ENCODE measurements around the gene MORN1. TPM values are rescaled to one million over a fixed set of nuclear protein-coding genes. Genes with fewer than 3 reads are reported as not detected.

The MORN1 gene
- total and polyA plus RNA-seq, 2 donors (not counting 3 experiments of a cell fraction or from before 2014, with no cell fraction given): 4.3 to 6.4 TPM

DNA sequence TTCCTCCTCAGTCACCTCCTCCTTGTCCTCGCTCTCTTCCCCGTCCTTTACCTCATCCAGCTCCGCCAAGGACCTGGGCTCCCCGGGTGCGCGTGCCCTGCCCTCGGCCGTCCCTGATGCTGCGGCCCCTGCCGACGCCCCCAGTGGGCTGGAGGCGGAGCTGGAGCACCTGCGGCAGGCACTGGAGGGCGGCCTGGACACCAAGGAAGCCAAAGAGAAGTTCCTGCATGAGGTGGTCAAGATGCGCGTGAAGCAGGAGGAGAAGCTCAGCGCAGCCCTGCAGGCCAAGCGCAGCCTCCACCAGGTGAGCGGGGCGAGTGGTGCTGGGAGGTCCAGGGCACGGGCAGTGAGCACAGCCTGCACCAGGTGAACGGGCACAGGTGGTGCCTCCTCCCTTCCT is 87.1 kb downstream of the MORN1 start:
- Histone ChIP-seq H3K27me3 (ENCODE audit: control insufficient read depth in 2 of 2, insufficient read depth in 2 of 2, low read length in 2 of 2) (no peaks in the 10 kb centered on the region), H3K4me3 (replicated peaks in 1 of 3; ENCODE audit: insufficient read depth in 1 of 3, low read depth in 1 of 3, low read length in 3 of 3) (no peak overlapping the region), H3K4me1 (ENCODE audit: control insufficient read depth, extremely low read depth, insufficient read depth, low read length) (peaks cover 24% of the 10 kb centered on the region), H2AFZ (ENCODE audit: low read depth, low read length) (no peak overlapping the region), H3K4me2 (ENCODE audit: insufficient read depth, low read length) (no peak overlapping the region), H3K36me3 (ENCODE audit: control insufficient read depth in 2 of 2, extremely low read depth in 1 of 2, insufficient read depth in 2 of 2, low read length in 2 of 2) (peaks cover 8 to 37% of the 10 kb centered on the region in 2 experiments), H3K9me1 (replicated peaks; ENCODE audit: control insufficient read depth, extremely low read depth, insufficient read depth, low read length) (no peaks in the 10 kb centered on the region), H4K20me1 (replicated peaks; ENCODE audit: control insufficient read depth, extremely low read depth, insufficient read depth, low read length) (no peaks in the 10 kb centered on the region), H3K27ac (ENCODE audit: insufficient read depth, low read depth, low read length) (no peak overlapping the region), H3K9me3 (replicated peaks; ENCODE audit: control insufficient read depth, insufficient read depth, low read length) (no peaks in the 10 kb centered on the region), H3K9ac (replicated peaks; ENCODE audit: extremely low read depth, insufficient read depth, low read length) (no peak overlapping the region), H3K79me2 (ENCODE audit: control insufficient read depth, insufficient read depth, low read length) (peaks cover 35% of the 10 kb centered on the region)
- no TSS peak for BruUV-seq (replicated peaks)
- no peak for FAIRE-seq
- intact Hi-C loops (cut with micrococcal nuclease) (no loop called here), dilution Hi-C loops (cut with MboI; ENCODE audit: extremely low pct_ligation_motif_present, low sequenced_read_pairs) (loop anchor here (10.0 kb wide), 1 partner anchor 89 kb away; no protein-coding TSS in a partner anchor)
- POLR2A ChIA-PET: no interaction called here
- TF ChIP-seq, protein P1, sequence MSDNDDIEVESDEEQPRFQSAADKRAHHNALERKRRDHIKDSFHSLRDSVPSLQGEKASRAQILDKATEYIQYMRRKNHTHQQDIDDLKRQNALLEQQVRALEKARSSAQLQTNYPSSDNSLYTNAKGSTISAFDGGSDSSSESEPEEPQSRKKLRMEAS (IDR thresholded peaks at IDR 0.05; ENCODE audit: insufficient read depth, insufficient read length): no peak
- CTCF ChIA-PET: no interaction called here
- no peak for DNase-seq (ENCODE audit: low read depth, low spot score)

DNA sequence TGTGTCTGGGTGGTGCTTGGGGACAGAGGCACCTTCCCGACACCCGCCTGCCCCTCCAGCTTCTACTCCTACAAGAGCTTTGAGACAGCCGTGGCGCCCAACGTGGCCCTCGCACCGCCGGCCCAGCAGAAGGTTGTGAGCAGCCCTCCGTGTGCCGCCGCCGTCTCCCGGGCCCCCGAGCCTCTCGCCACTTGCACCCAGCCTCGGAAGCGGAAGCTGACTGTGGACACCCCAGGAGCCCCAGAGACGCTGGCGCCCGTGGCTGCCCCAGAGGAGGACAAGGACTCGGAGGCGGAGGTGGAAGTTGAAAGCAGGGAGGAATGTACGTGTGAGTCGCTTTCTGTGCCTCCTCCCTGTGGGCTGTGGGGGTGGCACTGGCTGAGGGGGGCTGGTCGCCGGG is 87.6 kb downstream of the MORN1 start:
- Histone ChIP-seq H3K9me3 (replicated peaks; ENCODE audit: control insufficient read depth, insufficient read depth, low read length) (no peaks in the 10 kb centered on the region), H3K36me3 (ENCODE audit: control insufficient read depth in 2 of 2, extremely low read depth in 1 of 2, insufficient read depth in 2 of 2, low read length in 2 of 2) (peaks cover 8 to 35% of the 10 kb centered on the region in 2 experiments), H3K4me1 (ENCODE audit: control insufficient read depth, extremely low read depth, insufficient read depth, low read length) (peaks cover 26% of the 10 kb centered on the region), H3K9ac (replicated peaks; ENCODE audit: extremely low read depth, insufficient read depth, low read length) (no peak overlapping the region), H3K4me2 (ENCODE audit: insufficient read depth, low read length) (no peak overlapping the region), H3K27me3 (ENCODE audit: control insufficient read depth in 2 of 2, insufficient read depth in 2 of 2, low read length in 2 of 2) (no peaks in the 10 kb centered on the region), H4K20me1 (replicated peaks; ENCODE audit: control insufficient read depth, extremely low read depth, insufficient read depth, low read length) (no peaks in the 10 kb centered on the region), H3K79me2 (ENCODE audit: control insufficient read depth, insufficient read depth, low read length) (peaks cover 40% of the 10 kb centered on the region), H3K27ac (ENCODE audit: insufficient read depth, low read depth, low read length) (no peak overlapping the region), H3K4me3 (replicated peaks in 1 of 3; ENCODE audit: insufficient read depth in 1 of 3, low read depth in 1 of 3, low read length in 3 of 3) (no peak overlapping the region), H2AFZ (ENCODE audit: low read depth, low read length) (no peak overlapping the region), H3K9me1 (replicated peaks; ENCODE audit: control insufficient read depth, extremely low read depth, insufficient read depth, low read length) (no peaks in the 10 kb centered on the region)
- TF ChIP-seq MYC (IDR thresholded peaks at IDR 0.05; ENCODE audit: low read depth, low read length): no peak
- TF ChIP-seq FOS (IDR thresholded peaks at IDR 0.05; ENCODE audit: borderline replicate concordance, insufficient read depth, low read length): no peak
- TF ChIP-seq, protein P1 (IDR thresholded peaks at IDR 0.05; ENCODE audit: insufficient read depth, insufficient read length): no peak
- TF ChIP-seq GATA2 (IDR thresholded peaks at IDR 0.05; ENCODE audit: insufficient read depth, insufficient read length, low read depth, low read length): no peak
- TF ChIP-seq, protein P2, sequence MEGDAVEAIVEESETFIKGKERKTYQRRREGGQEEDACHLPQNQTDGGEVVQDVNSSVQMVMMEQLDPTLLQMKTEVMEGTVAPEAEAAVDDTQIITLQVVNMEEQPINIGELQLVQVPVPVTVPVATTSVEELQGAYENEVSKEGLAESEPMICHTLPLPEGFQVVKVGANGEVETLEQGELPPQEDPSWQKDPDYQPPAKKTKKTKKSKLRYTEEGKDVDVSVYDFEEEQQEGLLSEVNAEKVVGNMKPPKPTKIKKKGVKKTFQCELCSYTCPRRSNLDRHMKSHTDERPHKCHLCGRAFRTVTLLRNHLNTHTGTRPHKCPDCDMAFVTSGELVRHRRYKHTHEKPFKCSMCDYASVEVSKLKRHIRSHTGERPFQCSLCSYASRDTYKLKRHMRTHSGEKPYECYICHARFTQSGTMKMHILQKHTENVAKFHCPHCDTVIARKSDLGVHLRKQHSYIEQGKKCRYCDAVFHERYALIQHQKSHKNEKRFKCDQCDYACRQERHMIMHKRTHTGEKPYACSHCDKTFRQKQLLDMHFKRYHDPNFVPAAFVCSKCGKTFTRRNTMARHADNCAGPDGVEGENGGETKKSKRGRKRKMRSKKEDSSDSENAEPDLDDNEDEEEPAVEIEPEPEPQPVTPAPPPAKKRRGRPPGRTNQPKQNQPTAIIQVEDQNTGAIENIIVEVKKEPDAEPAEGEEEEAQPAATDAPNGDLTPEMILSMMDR (IDR thresholded peaks at IDR 0.05; ENCODE audit: extremely low read depth in 1 of 2, insufficient read depth in 1 of 2, low read depth in 1 of 2, low read length in 2 of 2): no peak
- no peak for TF ChIP-seq EZH2 (IDR thresholded peaks at IDR 0.05; ENCODE audit: borderline replicate concordance, low read depth, low read length, severe bottlenecking)
- no peak for TF ChIP-seq JUN (IDR thresholded peaks at IDR 0.05; ENCODE audit: borderline replicate concordance, insufficient read depth, insufficient read length, low read depth)
- no peak for TF ChIP-seq POLR2AphosphoS5 (IDR thresholded peaks at IDR 0.05; ENCODE audit: insufficient read depth, low read depth, low read length)
- no peak for TF ChIP-seq POLR2A (IDR thresholded peaks at IDR 0.05; ENCODE audit: low read depth, low read length)
- dilution Hi-C loops (cut with MboI; ENCODE audit: extremely low pct_ligation_motif_present, low sequenced_read_pairs) (loop anchor here (10.0 kb wide), 1 partner anchor 89 kb away; no protein-coding TSS in a partner anchor), intact Hi-C loops (cut with micrococcal nuclease) (no loop called here)
- ChIA-PET CTCF (interaction anchor here (0.9 to 1.6 kb wide), 2 partner anchors 10 to 11 kb away, joined by 3 read pairs; no protein-coding TSS in a partner anchor), POLR2A (no interaction called here)
- FAIRE-seq: no peak
- no TSS peak for BruUV-seq (replicated peaks)
- no peak for DNase-seq (ENCODE audit: low read depth, low spot score)
